Lower leg skin (tissue), 4 donors: ENCODE measurements around the gene HACL1. TPM values are rescaled to one million over a fixed set of nuclear protein-coding genes. Genes with fewer than 3 reads are reported as not detected.

ENCODE experiments used
- DNase-seq, 2 donors: peaks; one replicate each; pipeline ENCODE4 v3.0.0-alpha.2; 2019; ENCODE audit warnings: low spot score in 2 of 2
- H3K4me3 ChIP-seq: fragments of 200-600 bp; sonication (generic); 2 replicates; pipeline ENCODE4 v1.5.1; 2017; ENCODE audit warnings: mild to moderate bottlenecking, low read depth; ENCODE audit not compliant: poor library complexity, severe bottlenecking
- CTCF ChIP-seq, 3 donors: fragments of 450-650 bp; IDR thresholded peaks; one replicate each; pipeline ENCODE4 v1.5.1; 2016; ENCODE audit warnings: antibody characterized with exemption in 3 of 3, mild to moderate bottlenecking in 3 of 3, moderate library complexity in 2 of 3
- POLR2A ChIP-seq, 2 donors: fragments of 450-650 bp; IDR thresholded peaks; one replicate each; pipeline ENCODE4 v1.6.1; 2016 to 2017; ENCODE audit warnings: antibody characterized with exemption in 2 of 2, mild to moderate bottlenecking in 1 of 2, moderate library complexity in 1 of 2
- WGBS, 2 donors: methylation state at CpG; one replicate each; pipeline ENCODE4 v1.1.5; 2018; 5-methylcytosine and 5-hydroxymethylcytosine counted together
- intact Hi-C: fragments of 100-400 bp; cut with DNase I; formaldehyde crosslinking; loops from one replicate; pipeline ENCODE4 v1.15.0; 2023; ENCODE audit warnings: low total_unique reads
- total RNA-seq, 4 donors: library from RNA; depleted of rRNA; stranded (reverse); fragments of >200 nt; gene quantifications; one replicate each; pipeline ENCODE4 v1.1.0, GENCODE V29; 2016

The HACL1 gene
- total RNA-seq, result 10 to 100 TPM; 13.6 to 20.4 (median 18.2) TPM

- intact Hi-C loops, result no loop called here
- WGBS, 2 donors, result 0% methylated on average over 59 to 60 of the region's 61 CpGs
- TF ChIP-seq POLR2A (IDR thresholded peaks at IDR 0.05), result peak in 1 of 2 donors; percentile 39
- no peak for TF ChIP-seq CTCF (IDR thresholded peaks at IDR 0.05)
- DNase-seq, result peak; percentile 98 to 99
- H3K4me3 ChIP-seq, result peak within 1 kb of the TSS; percentile 86
Observed at GRCh38 chr3:15601399-15602145, at the start of gene HACL1, which contains the start of gene BTD. Gene HACL1, minus strand, starts transcription at chr3:15601569. Its CDS starts 106 bp downstream, at chr3:15601463. Gene BTD, plus strand, starts transcription at chr3:15601745. Its CDS starts 33,695 bp downstream, at chr3:15635440.

GRCh38 chr3:15649858-15650257 lies 48.5 kb upstream of the HACL1 start:
- no peak overlapping the region for H3K4me3 ChIP-seq
- intact Hi-C loops, result no loop called here
- WGBS, 2 donors, result 88 to 93% methylated on average over 5 of the region's 5 CpGs
- no peak for TF ChIP-seq CTCF (IDR thresholded peaks at IDR 0.05)
- TF ChIP-seq POLR2A (IDR thresholded peaks at IDR 0.05), result no peak
- DNase-seq, result no peak

- intact Hi-C loops, result no loop called here
- WGBS, 2 donors, result 98 to 99% methylated on average over 3 of the region's 3 CpGs
- H3K4me3 ChIP-seq, result no peak overlapping the region
- no peak for TF ChIP-seq POLR2A (IDR thresholded peaks at IDR 0.05)
- no peak for TF ChIP-seq CTCF (IDR thresholded peaks at IDR 0.05)
- no peak for DNase-seq
Observed at GRCh38 chr3:15649341-15649740, 48.0 kb upstream of the HACL1 start.

- H3K4me3 ChIP-seq, result no peak overlapping the region
- no peak for DNase-seq
- intact Hi-C loops, result no loop called here
- TF ChIP-seq CTCF (IDR thresholded peaks at IDR 0.05) (no peak), POLR2A (IDR thresholded peaks at IDR 0.05) (no peak)
- WGBS, 2 donors, result 40 to 43% methylated on average over 4 of the region's 4 CpGs
Observed at GRCh38 chr3:15647611-15648167, 46.3 kb upstream of the HACL1 start.

GRCh38 chr3:15646851-15647511 lies 45.6 kb upstream of the HACL1 start:
- no peak overlapping the region for H3K4me3 ChIP-seq
- intact Hi-C loops, result no loop called here
- no peak for TF ChIP-seq CTCF (IDR thresholded peaks at IDR 0.05)
- TF ChIP-seq POLR2A (IDR thresholded peaks at IDR 0.05), result no peak
- WGBS, 2 donors, result 19 to 24% methylated on average over 12 to 13 of the region's 13 CpGs
- peak; percentile 59 to 90 for DNase-seq
